Aorta (tissue), 5 donors: ENCODE data around the gene RANBP3. TPM values are rescaled to one million over a fixed set of nuclear protein-coding genes. Genes with fewer than 3 reads are reported as not detected.
"Not testable (repeated sequence)": the region's sequence is repeated elsewhere in the genome, so short reads cannot be mapped to it uniquely, and the experiment has no call there.

Experiments used
- ATAC-seq: fragments of 200-7000 bp; cut with Tn5 transposase; one replicate; pipeline ENCODE4 v1.9.1; 2022; ENCODE audit warnings: moderate library complexity; ENCODE audit not compliant: low FRiP score
- DNase-seq, 2 donors: peaks; one replicate each; pipeline ENCODE4 v3.0.0-alpha.2; 2020
- H3K27ac ChIP-seq, 2 donors: one replicate each; pipeline ENCODE4 v1.5.1; 2013; ENCODE audit warnings: low read length in 2 of 2, mild to moderate bottlenecking in 2 of 2, moderate library complexity in 2 of 2, control low read depth in 1 of 2, inconsistent platforms in 1 of 2, low read depth in 1 of 2
- H3K27me3 ChIP-seq, 2 donors: one replicate each; pipeline ENCODE4 v1.6.1; 2013; ENCODE audit warnings: control low read depth in 1 of 2, low read length in 1 of 2, mild to moderate bottlenecking in 1 of 2, moderate library complexity in 1 of 2; ENCODE audit not compliant: insufficient read depth in 2 of 2, control insufficient read depth in 1 of 2
- H3K36me3 ChIP-seq, 2 donors: one replicate each; pipeline ENCODE4 v1.6.1; 2013; ENCODE audit warnings: control low read depth in 1 of 2, low read length in 1 of 2, mild to moderate bottlenecking in 1 of 2; ENCODE audit not compliant: insufficient read depth in 2 of 2, control insufficient read depth in 1 of 2
- H3K4me1 ChIP-seq, 2 donors: one replicate each; pipeline ENCODE4 v1.6.1; 2013; ENCODE audit warnings: low read length in 2 of 2, control low read depth in 1 of 2, mild to moderate bottlenecking in 1 of 2, moderate library complexity in 1 of 2; ENCODE audit not compliant: insufficient read depth in 2 of 2, control insufficient read depth in 1 of 2
- H3K4me3 ChIP-seq, 2 donors: one replicate each; pipeline ENCODE4 v1.5.1; 2013; ENCODE audit warnings: low read length in 2 of 2, control low read depth in 1 of 2, mild to moderate bottlenecking in 1 of 2
- H3K9me3 ChIP-seq: one replicate; pipeline ENCODE4 v1.6.1; 2013; ENCODE audit warnings: mild to moderate bottlenecking, low read length; ENCODE audit not compliant: control insufficient read depth
- WGBS, 2 donors: extraction: QIAGEN DNeasy Blood & Tissue Kit; methylation state at CpG; one replicate each; pipeline ENCODE4 v1.1.7; 2013; 5-methylcytosine and 5-hydroxymethylcytosine counted together
- intact Hi-C, 2 donors: fragments of 100-400 bp; cut with DNase I; formaldehyde crosslinking; loops; one replicate each; pipeline versions ENCODE4 v1.14.2 to v1.15.0; 2022
- polyA plus RNA-seq, 2 donors: library from polyadenylated mRNA; stranded (reverse); fragments of 200-250 nt; gene quantifications; one replicate each; pipeline ENCODE4 v1.2.3, GENCODE V29; 2013
- total RNA-seq, 2 donors: library from RNA; stranded (reverse); fragmentation: NEBNext Ultra II Directional; extraction: Animal tissue kit (Norgen Biotek cat#: 25700); gene quantifications; one replicate each; pipeline ENCODE4 v1.2.1, GENCODE V29; 2021
- donor health status: healthy with polysubstance abuse.
- donor health status: Bipolar disorder and iron deficiency.
- donor health status: DM: no; HTN: no; CAD: no.
- donor health status: DM: no; HTN: no; CAD: no.
- donor health status: DM: yes; HTN: yes; CAD: no.

RANBP3 gene
- total and polyA plus RNA-seq, 4 donors = 19.5 to 63.2 (median 50.6) TPM

GRCh38 chr19:6011206-6011605, 33.3 kb upstream of the RANBP3 start:
- peak; percentile 37 to 65 for DNase-seq
- Histone ChIP-seq H3K4me3 (no peak overlapping the region), H3K4me1 (no peaks in the 10 kb centered on the region), H3K9me3 (no peaks in the 10 kb centered on the region), H3K27me3 (no peaks in the 10 kb centered on the region), H3K36me3 (no peaks in the 10 kb centered on the region), H3K27ac (no peak overlapping the region)
- intact Hi-C loops = no loop called here
- 79 to 85% methylated on average over 10 of the region's 10 CpGs for WGBS, 2 donors
- no peak for ATAC-seq

DNA sequence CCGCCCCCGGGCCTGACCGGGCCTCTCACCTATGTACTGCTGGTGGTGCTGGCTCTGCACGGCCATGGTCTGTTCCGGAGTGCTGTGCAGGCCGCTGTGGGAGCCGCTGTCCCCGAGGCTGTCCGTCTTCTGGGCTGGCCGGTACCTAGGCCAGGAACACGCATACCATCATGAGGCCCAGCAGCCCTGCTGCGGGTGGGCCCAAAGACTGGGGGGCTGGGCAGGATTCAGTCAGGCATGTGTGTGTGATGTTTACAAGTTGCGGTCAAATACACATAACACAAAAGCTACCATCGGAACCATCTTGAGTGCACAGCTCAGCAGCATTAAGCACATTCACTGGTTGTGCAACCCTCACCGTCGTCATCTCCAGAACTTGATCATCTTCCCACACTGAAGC, 32.2 kb upstream of the RANBP3 start:
- 90 to 91% methylated on average over 16 of the region's 16 CpGs for WGBS, 2 donors
- Histone ChIP-seq H3K27ac (no peak overlapping the region), H3K27me3 (no peaks in the 10 kb centered on the region), H3K4me1 (no peaks in the 10 kb centered on the region), H3K9me3 (no peaks in the 10 kb centered on the region), H3K36me3 (no peaks in the 10 kb centered on the region), H3K4me3 (no peak overlapping the region)
- ATAC-seq (no peak), DNase-seq (peak in 1 of 2 donors; percentile 66)
- intact Hi-C loops = no loop called here

DNA sequence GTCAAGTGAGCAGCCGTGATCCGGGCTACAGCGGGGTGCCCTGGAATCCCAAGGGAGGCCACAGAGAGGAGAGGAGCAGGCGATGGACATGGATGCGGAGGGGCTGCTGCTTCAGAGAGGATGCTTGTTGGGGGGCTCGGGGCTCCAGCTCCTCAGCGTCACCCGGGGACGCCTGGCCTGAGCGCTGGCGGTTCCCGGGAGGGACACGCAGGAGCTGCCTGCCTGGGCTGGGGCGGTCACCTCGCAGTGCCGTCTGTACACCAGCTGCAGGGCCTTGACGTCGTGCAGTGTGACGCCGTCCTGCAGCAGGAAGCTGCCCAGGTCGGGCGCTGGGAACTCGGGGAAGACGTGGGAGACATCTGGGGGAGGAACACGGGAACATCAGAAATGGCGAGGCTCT, 29.9 kb upstream of the RANBP3 start:
- H3K9me3 ChIP-seq = no peaks in the 10 kb centered on the region
- H3K4me1 ChIP-seq = no peaks in the 10 kb centered on the region
- no peak overlapping the region for H3K4me3 ChIP-seq
- intact Hi-C loops = no loop called here
- ATAC-seq = no peak
- H3K36me3 ChIP-seq = no peaks in the 10 kb centered on the region
- DNase-seq = no peak
- H3K27me3 ChIP-seq = no peaks in the 10 kb centered on the region
- H3K27ac ChIP-seq = no peak overlapping the region
- 90% methylated on average over 24 to 26 of the region's 26 CpGs for WGBS, 2 donors

GRCh38 chr19:6006896-6007295, 29.0 kb upstream of the RANBP3 start:
- H3K27ac ChIP-seq = no peak overlapping the region
- no peaks in the 10 kb centered on the region for H3K27me3 ChIP-seq
- H3K4me3 ChIP-seq = no peak overlapping the region
- 94 to 97% methylated on average over 20 of the region's 20 CpGs for WGBS, 2 donors
- ATAC-seq (no peak), DNase-seq (no peak)
- H3K9me3 ChIP-seq = no peaks in the 10 kb centered on the region
- intact Hi-C loops = no loop called here
- H3K36me3 ChIP-seq = peaks cover 0 to 1% of the 10 kb centered on the region in 2 donors
- no peaks in the 10 kb centered on the region for H3K4me1 ChIP-seq

DNA sequence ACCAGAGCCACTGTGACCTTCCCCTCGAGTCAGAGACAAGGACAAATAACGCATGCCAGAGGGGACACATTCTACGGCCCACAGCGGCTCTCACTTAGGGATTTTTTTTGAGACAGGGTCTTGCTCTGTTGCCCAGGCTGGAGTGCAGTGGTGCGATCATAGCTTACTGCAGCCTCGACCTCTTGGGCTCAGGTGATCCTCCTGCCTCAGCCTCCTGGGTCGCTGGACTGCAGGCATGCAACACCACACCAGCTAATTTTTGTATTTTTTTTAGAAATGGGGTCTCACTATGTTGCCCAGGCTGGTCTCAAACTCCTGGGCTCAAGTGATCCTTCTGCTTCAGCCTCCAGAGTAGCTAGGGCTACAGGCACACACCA, 28.1 kb upstream of the RANBP3 start:
- 92 to 95% methylated on average over 7 of the region's 7 CpGs for WGBS, 2 donors
- H3K27me3 ChIP-seq, intact Hi-C loops, H3K36me3 ChIP-seq, DNase-seq, H3K4me3 ChIP-seq, H3K4me1 ChIP-seq, H3K27ac ChIP-seq, ATAC-seq, H3K9me3 ChIP-seq: not testable (repeated sequence)

DNA sequence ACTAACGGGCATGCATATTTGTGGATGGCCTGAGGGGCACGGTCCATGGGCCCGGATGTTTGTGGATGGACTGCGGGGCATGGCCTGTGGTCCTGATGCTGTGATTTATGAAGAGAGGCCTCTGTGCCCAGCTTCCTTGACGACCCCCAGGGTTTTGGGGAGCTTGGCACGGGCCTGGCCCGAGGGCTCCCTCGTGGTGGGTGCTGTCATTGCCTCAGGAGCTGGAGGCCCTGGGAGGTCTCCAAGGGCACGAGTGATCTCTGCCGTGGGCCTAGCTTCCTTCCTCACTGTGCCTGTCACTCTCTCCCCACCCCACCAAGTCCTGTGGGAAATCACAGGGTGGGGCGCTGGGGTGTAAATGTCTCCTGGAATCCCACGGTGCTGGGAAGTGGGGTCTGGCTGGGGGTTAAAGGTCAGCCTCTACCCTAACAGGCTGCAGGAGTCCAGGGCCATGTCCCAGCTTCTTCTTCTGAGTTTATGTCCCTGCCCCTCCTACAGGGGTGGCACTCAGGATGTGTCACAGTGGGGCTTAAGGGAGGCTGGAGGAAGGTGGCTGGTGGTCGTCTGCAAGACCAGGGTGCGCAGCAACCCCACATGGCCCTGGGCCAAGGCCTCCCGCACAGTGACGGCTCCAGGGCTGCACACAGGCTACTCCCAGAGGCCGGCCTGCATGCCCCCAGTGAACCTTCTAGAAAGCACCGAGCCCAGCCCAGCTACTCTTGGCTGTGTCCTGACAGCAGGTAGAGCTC, 27.6 kb upstream of the RANBP3 start:
- Histone ChIP-seq H3K4me3 (no peak overlapping the region), H3K9me3 (no peaks in the 10 kb centered on the region), H3K27me3 (no peaks in the 10 kb centered on the region), H3K27ac (no peak overlapping the region), H3K4me1 (no peaks in the 10 kb centered on the region), H3K36me3 (peaks cover 0 to 1% of the 10 kb centered on the region in 2 donors)
- 81 to 87% methylated on average over 17 to 18 of the region's 18 CpGs for WGBS, 2 donors
- no peak for ATAC-seq
- DNase-seq = no peak
- intact Hi-C loops = no loop called here

- Histone ChIP-seq H3K27me3 (no peaks in the 10 kb centered on the region), H3K36me3 (peaks cover 0 to 1% of the 10 kb centered on the region in 2 donors), H3K4me3 (no peak overlapping the region), H3K27ac (no peak overlapping the region), H3K9me3 (no peaks in the 10 kb centered on the region), H3K4me1 (no peaks in the 10 kb centered on the region)
- DNase-seq = no peak
- ATAC-seq = no peak
- intact Hi-C loops = no loop called here
- WGBS, 2 donors = 83 to 86% methylated on average over 10 of the region's 10 CpGs
These were observed 26.0 kb upstream of the RANBP3 start for GRCh38 chr19:6003976-6004375.

DNA sequence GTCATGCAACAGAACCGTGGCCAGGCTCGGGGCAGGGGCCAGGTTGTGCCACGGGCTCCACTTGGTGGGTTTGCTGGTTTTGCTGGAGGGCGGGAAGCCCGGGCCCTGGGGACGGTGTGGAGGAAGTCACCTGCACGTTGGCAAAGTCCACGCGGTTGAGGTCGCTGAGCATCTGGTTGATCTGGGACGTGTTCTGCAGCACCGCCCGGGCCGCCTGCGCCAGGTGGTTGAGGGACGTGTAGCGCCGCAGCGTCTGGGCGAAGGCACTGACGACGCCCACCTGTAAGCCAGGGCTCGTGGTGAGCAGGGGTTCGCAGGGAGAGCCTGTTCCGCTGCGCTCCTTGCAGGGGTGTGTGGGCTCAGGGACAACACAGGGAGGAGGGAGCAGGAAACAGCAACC, 24.7 kb upstream of the RANBP3 start:
- Histone ChIP-seq H3K27ac (no peak overlapping the region), H3K36me3 (peaks cover 0 to 1% of the 10 kb centered on the region in 2 donors), H3K9me3 (no peaks in the 10 kb centered on the region), H3K4me3 (no peak overlapping the region), H3K27me3 (no peaks in the 10 kb centered on the region), H3K4me1 (no peaks in the 10 kb centered on the region)
- intact Hi-C loops = no loop called here
- DNase-seq = no peak
- WGBS, 2 donors = 92 to 93% methylated on average over 26 of the region's 26 CpGs
- ATAC-seq = no peak

GRCh38 chr19:6000228-6000847, 22.4 kb upstream of the RANBP3 start:
- no peaks in the 10 kb centered on the region for H3K9me3 ChIP-seq
- no peak overlapping the region for H3K4me3 ChIP-seq
- H3K27ac ChIP-seq = no peak overlapping the region
- DNase-seq (no peak), ATAC-seq (no peak)
- WGBS, 2 donors = 95 to 96% methylated on average over 7 of the region's 7 CpGs
- peaks cover 0 to 1% of the 10 kb centered on the region in 2 donors for H3K36me3 ChIP-seq
- H3K4me1 ChIP-seq = no peaks in the 10 kb centered on the region
- intact Hi-C loops = no loop called here
- H3K27me3 ChIP-seq = no peaks in the 10 kb centered on the region
